ENCODE results near the gene NKAIN1.

DNA sequence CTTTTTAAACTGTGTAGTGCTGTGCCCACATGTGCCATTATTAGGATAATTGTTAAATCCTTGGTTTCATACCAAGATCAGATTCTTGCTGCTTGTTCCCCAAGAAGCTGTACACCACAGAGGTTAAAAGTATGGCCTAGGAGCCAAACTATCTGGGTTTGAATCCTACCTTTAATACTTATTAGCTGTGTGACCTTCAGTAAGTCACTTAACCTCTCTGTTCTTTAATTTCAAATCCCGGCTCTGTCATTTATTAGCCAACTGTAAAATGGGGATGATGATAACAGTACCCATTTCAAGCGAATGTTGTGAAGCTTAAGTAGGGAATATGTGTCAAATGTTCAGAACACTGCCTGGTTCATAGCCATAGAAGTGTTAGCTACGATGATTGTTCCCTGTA lies 32.6 kb downstream of the NKAIN1 start:
- TF ChIP-seq, protein P1, sequence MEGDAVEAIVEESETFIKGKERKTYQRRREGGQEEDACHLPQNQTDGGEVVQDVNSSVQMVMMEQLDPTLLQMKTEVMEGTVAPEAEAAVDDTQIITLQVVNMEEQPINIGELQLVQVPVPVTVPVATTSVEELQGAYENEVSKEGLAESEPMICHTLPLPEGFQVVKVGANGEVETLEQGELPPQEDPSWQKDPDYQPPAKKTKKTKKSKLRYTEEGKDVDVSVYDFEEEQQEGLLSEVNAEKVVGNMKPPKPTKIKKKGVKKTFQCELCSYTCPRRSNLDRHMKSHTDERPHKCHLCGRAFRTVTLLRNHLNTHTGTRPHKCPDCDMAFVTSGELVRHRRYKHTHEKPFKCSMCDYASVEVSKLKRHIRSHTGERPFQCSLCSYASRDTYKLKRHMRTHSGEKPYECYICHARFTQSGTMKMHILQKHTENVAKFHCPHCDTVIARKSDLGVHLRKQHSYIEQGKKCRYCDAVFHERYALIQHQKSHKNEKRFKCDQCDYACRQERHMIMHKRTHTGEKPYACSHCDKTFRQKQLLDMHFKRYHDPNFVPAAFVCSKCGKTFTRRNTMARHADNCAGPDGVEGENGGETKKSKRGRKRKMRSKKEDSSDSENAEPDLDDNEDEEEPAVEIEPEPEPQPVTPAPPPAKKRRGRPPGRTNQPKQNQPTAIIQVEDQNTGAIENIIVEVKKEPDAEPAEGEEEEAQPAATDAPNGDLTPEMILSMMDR (IDR thresholded peaks at IDR 0.05 in 8 of 11, conservative IDR thresholded peaks at IDR 0.05 in 3 of 11) = no peak
- TF ChIP-seq POLR2AphosphoS5 (IDR thresholded peaks at IDR 0.05) (no peak), POLR2A (IDR thresholded peaks at IDR 0.05) (no peak)
